Calu3 (cell line): ENCODE results near the gene FICD. TPM values are rescaled to one million over a fixed set of nuclear protein-coding genes. Genes with fewer than 3 reads are reported as not detected.

Experiments
- BruUV-seq: library from RNA; stranded (reverse); fragments of 400-500 nt; replicated peaks from 2 replicates; lab custom pipeline; 2021; lab: Mats Ljungman, UMichigan
- CTCF ChIA-PET: fragments of 300-600 bp; sonication (Branson Sonifier 250); formaldehyde crosslinking; loops from one replicate; lab custom pipeline; 2022; ENCODE audit warnings: antibody characterized with exemption; lab: Charles Lee
- DNase-seq: peaks from one replicate; pipeline ENCODE4 v3.0.0; 2022
- H3K27ac Mint-ChIP-seq: one replicate; pipeline ENCODE4 v1.8.0; 2022; ENCODE audit warnings: mixed read lengths; ENCODE audit not compliant: unreplicated experiment
- H3K27me3 Mint-ChIP-seq: one replicate; pipeline ENCODE4 v1.8.0; 2022; ENCODE audit warnings: mixed read lengths; ENCODE audit not compliant: unreplicated experiment
- H3K36me3 Mint-ChIP-seq: one replicate; pipeline ENCODE4 v1.8.0; 2022; ENCODE audit warnings: mild to moderate bottlenecking, moderate library complexity, mixed read lengths; ENCODE audit not compliant: insufficient read depth, unreplicated experiment
- H3K4me1 Mint-ChIP-seq: one replicate; pipeline ENCODE4 v1.8.0; 2022; ENCODE audit warnings: mild to moderate bottlenecking, low read depth, mixed read lengths; ENCODE audit not compliant: unreplicated experiment
- H3K4me3 Mint-ChIP-seq: one replicate; pipeline ENCODE4 v1.8.0; 2022; ENCODE audit warnings: mild to moderate bottlenecking, low read depth, moderate library complexity, mixed read lengths; ENCODE audit not compliant: unreplicated experiment
- H3K9me3 Mint-ChIP-seq: one replicate; pipeline ENCODE4 v1.8.0; 2022; ENCODE audit warnings: low read depth, mixed read lengths; ENCODE audit not compliant: unreplicated experiment
- CTCF ChIP-seq: fragments of 200-600 bp; IDR thresholded peaks from one replicate; pipeline ENCODE4 v1.8.0; 2022; ENCODE audit warnings: antibody characterized with exemption; ENCODE audit not compliant: unreplicated experiment
- intact Hi-C: fragments of 100-400 bp; cut with micrococcal nuclease; formaldehyde crosslinking; loops from one replicate; pipeline ENCODE4 v1.10.0; 2022; ENCODE audit not compliant: unreplicated experiment
- total RNA-seq: library from RNA; stranded (reverse); gene quantifications from 2 replicates; pipeline ENCODE4 v1.2.3, GENCODE V29; 2022

Gene FICD
- total RNA-seq, 1 experiment from 2014 or later: 14.3 TPM

DNA sequence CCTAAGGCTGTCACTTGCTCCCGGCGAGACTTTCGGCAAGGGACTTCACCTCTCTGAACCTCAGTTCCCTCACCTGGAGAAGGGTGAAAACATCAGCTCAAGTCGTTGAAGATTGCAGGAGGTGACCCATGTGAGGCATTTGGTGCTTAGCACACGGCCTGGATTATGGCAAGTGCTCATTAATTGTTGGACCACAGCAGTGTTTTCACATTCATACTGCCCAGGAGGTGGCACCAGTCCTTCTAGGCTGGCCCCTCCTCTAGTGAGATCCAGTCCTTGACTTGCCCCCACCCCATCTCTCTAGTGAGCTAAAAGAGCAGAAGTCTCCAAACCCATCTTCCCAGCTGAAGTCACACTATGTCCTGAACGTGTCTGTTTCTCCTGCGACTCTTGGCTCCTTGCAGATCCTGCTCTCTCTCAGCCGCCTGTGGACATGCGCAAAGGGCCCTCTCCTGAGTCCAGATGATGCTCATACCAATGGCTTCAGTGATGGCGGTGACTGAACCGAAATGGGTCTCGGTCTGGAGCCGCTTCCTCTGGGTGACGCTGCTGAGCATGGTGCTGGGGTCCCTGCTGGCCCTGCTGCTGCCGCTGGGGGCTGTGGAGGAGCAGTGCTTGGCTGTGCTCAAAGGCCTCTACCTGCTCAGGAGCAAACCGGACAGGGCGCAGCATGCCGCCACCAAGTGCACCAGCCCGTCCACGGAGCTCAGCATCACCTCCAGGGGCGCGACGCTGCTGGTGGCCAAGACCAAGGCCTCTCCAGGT is 1.6 kb downstream of the FICD start:
- H3K36me3 Mint-ChIP-seq: peaks cover 80% of the 10 kb centered on the region
- H3K9me3 Mint-ChIP-seq: no peaks in the 10 kb centered on the region
- peak overlapping the region; percentile 44 for H3K27ac Mint-ChIP-seq
- DNase-seq: no peak
- BruUV-seq: no TSS peak
- H3K4me3 Mint-ChIP-seq: peak overlapping the region; percentile 96
- intact Hi-C loops: loop anchor here (10.0 kb wide), 2 partner anchors 212 to 832 kb away; partner anchors contain the start of gene PWP1
- TF ChIP-seq CTCF: no peak
- H3K4me1 Mint-ChIP-seq: peaks cover 20% of the 10 kb centered on the region
- CTCF ChIA-PET: interaction anchor here (0.6 kb wide), 1 partner anchor 49 kb away, joined by 3 read pairs; no protein-coding TSS in a partner anchor
- H3K27me3 Mint-ChIP-seq: peaks cover 13% of the 10 kb centered on the region

DNA sequence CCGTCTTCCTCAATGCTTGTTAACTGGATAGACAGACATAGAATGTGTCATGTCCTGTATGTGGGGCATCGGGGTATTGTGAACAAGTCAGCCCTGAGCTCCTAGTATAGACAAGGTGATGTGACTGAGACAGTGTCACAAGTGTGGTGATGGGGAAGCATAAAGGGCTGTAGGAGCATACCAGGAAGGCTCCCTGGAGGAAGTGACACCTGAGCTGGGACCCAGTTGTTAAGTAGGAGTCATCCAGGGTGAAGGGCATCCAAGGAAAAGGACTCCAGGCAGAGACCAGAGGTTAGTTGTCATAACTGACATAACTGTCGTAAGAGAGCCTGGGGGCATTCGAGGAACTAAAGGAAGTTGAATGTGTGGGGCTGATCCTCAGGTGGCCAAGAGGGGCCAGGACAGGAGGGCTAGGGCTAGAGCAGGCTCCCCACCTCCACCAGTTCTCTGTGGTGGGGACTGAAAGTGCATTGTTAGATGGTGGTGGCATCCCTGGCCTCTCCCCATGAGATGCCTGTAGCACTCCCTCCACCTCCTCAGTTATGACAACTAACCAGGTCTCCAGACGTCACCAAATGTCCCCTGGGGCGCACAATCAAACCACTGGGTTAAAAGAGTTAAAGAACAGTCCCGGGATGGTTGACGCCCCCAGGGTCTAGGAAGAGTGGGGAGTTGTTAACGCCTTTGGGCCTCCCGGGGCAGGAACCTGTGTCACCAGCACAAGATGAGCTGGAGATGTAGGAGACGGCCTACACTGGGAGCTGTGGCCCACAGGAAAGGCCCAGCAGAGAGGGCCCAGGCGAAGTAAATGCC is 2.4 kb downstream of the FICD start:
- CTCF ChIA-PET: interaction anchor here (0.6 kb wide), 1 partner anchor 49 kb away, joined by 3 read pairs; no protein-coding TSS in a partner anchor
- H3K27me3 Mint-ChIP-seq: peaks cover 13% of the 10 kb centered on the region
- H3K4me3 Mint-ChIP-seq: peak overlapping the region; percentile 96
- DNase-seq: no peak
- BruUV-seq: no TSS peak
- intact Hi-C loops: loop anchor here (10.0 kb wide), 2 partner anchors 213 to 833 kb away; partner anchors contain the start of gene PWP1
- H3K27ac Mint-ChIP-seq: no peak overlapping the region
- H3K4me1 Mint-ChIP-seq: peaks cover 20% of the 10 kb centered on the region
- TF ChIP-seq CTCF: no peak
- H3K36me3 Mint-ChIP-seq: peaks cover 88% of the 10 kb centered on the region
- H3K9me3 Mint-ChIP-seq: no peaks in the 10 kb centered on the region

GRCh38 chr12:108518101-108518715 is 3.1 kb downstream of the FICD start:
- TF ChIP-seq CTCF: no peak
- H3K4me3 Mint-ChIP-seq: no peak overlapping the region
- CTCF ChIA-PET: interaction anchor here (0.5 kb wide), 1 partner anchor 272 kb away, joined by 5 read pairs; no protein-coding TSS in a partner anchor
- no peak overlapping the region for H3K27ac Mint-ChIP-seq
- intact Hi-C loops: loop anchor here (10.0 kb wide), 2 partner anchors 213 to 833 kb away; partner anchors contain the start of gene PWP1
- peaks cover 85% of the 10 kb centered on the region for H3K36me3 Mint-ChIP-seq
- H3K27me3 Mint-ChIP-seq: peaks cover 6% of the 10 kb centered on the region
- DNase-seq: no peak
- H3K4me1 Mint-ChIP-seq: peaks cover 20% of the 10 kb centered on the region
- H3K9me3 Mint-ChIP-seq: no peaks in the 10 kb centered on the region
- no TSS peak for BruUV-seq
